WI38 (cell line): Measurements from ENCODE around the gene SLC4A8.

Source experiments
- H3K4me3 ChIP-seq: 2 replicates; pipeline ENCODE4 v1.5.1; 2011; ENCODE audit warnings: low read depth, mild to moderate bottlenecking, control low read depth, low read length
- TF ChIP-seq, protein P1 (sequence below): IDR thresholded peaks from 2 replicates; pipeline ENCODE4 v1.5.1; 2012; ENCODE audit warnings: low read depth, mild to moderate bottlenecking, control low read depth, low read length

Gene SLC4A8

DNA sequence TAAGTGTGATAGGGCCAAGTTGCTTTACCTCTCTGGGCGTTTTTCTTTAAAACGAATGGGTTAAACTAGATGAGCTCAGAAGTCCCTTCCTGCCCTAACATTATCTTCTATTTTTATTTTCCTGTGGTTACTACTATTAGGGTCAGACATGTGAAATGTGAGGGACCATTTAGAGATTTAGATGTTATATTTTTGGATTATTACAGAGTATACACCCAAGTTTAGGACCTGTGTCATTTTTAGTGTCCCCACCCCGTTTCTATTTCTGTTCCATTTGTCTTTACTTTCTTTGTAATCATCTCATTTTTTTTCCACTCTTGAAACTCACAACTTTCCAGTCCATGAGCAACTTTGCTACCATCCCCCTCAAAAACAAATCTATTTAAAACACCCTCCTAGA lies 56.3 kb downstream of the SLC4A8 start:
- no peak overlapping the region for H3K4me3 ChIP-seq
- TF ChIP-seq, protein P1, sequence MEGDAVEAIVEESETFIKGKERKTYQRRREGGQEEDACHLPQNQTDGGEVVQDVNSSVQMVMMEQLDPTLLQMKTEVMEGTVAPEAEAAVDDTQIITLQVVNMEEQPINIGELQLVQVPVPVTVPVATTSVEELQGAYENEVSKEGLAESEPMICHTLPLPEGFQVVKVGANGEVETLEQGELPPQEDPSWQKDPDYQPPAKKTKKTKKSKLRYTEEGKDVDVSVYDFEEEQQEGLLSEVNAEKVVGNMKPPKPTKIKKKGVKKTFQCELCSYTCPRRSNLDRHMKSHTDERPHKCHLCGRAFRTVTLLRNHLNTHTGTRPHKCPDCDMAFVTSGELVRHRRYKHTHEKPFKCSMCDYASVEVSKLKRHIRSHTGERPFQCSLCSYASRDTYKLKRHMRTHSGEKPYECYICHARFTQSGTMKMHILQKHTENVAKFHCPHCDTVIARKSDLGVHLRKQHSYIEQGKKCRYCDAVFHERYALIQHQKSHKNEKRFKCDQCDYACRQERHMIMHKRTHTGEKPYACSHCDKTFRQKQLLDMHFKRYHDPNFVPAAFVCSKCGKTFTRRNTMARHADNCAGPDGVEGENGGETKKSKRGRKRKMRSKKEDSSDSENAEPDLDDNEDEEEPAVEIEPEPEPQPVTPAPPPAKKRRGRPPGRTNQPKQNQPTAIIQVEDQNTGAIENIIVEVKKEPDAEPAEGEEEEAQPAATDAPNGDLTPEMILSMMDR, result no peak

DNA sequence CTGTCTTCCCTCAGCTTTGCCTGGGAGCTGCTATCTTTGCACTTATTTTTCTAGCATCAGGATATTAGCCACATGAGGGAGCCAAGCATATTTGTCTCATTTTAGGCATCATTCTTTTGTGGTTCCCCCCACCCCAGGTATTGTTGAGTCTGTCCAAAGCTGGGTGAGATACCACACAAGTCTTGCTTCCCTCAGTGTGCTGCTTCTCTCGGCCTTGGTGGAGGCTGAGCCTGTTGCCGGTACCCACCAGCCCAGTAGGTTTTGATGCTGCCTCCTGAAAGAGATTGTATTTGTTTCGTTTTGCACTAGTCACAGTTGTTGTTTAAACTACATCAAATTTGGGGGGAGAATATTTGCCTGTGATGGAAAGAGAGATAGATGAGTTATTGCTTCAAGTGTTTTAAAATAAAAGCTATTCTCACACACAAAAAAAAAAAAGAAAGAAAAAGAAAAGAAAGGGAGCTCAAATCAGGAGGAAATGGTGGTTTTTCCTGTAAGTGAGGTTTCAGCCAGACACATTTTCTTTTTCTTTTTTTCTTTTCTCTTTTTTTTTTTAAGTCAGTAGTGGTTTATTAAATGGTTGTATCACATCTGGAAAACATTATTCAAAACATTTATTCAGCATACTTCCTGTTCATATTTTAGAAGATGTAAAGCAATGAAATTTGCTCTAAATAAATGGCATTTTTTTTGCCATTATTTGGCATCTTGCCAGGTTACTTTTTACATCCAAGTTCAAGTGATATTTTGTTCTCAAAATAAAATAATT lies 58.5 kb downstream of the SLC4A8 start:
- TF ChIP-seq, protein P1, result no peak
- H3K4me3 ChIP-seq, result no peak overlapping the region

DNA sequence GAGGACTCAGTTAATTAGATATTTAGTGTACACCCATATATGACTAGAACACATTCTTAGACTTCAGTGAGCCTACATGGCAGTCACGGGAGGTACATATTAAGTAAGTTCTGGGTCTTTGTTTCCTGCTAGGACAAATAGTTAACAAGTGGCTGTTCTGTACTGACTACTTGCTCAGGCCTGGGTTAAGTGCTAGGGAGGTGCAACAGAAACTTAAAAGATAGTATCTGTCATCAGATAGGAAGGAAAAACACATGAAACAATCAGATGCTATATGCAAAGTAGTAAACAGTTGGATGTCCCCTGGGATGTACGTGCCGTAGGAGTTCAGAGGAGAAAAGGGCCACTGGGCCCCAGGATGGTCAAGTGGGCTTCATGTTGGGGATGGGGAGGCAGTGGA lies 59.5 kb downstream of the SLC4A8 start:
- H3K4me3 ChIP-seq, result no peak overlapping the region
- TF ChIP-seq, protein P1, result no peak

DNA sequence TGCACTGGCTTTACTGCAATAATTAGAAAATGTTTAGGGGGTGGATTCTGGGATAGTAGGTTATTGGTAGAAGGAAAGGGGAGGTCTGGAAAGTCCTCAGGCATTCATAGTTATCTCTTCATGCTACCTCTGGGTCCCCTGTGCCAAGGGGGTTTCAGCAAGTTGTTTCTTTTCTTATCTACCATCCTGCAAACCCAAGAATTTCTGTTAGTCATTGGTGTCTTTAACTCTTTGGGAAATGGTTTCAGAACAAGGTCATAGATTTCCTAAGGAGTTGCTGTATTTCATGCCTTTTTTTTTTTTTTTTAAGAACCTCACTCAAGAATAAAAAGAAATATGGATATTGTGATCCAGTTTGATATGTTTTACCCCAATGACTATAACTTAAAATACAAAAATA lies 63.6 kb downstream of the SLC4A8 start:
- no peak overlapping the region for H3K4me3 ChIP-seq
- TF ChIP-seq, protein P1, result no peak

DNA sequence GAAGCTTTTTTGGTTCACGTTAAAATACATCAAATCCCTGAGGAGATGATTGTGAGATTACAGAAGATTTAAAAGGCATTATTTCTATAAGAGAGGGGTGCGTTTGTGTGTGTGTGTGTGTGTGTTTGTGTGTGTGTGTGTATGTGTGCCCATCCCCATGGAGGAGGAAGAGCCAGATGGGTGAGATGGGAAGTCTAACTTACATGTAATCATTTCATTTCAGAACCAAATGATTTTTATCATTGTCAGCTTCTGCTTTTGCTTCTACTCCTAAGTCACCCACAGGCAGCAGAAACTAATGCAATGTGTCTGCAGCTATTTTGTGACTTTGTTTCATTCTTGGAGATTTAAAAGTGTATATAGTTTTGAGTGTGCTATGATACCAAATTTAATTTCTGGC lies 68.7 kb downstream of the SLC4A8 start:
- TF ChIP-seq, protein P1, result no peak
- no peak overlapping the region for H3K4me3 ChIP-seq

DNA sequence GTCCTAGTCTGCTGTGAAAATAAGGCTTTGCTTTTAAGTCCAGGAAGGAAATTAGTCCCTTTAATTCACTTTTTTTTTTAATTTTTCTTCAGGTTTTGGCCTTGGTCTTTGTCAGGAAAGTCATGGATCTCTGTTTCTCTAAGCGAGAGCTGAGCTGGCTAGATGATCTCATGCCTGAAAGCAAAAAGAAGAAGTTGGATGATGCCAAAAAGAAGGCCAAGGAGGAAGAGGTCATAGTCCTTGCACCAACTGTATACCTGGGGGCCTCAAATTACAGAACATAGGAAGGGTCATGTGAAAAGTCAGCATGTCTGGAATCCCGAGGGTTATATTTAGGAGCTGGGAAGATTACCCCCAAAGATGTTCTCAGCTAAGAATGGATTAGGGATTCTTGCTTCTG lies 72.3 kb downstream of the SLC4A8 start:
- TF ChIP-seq, protein P1, result no peak

DNA sequence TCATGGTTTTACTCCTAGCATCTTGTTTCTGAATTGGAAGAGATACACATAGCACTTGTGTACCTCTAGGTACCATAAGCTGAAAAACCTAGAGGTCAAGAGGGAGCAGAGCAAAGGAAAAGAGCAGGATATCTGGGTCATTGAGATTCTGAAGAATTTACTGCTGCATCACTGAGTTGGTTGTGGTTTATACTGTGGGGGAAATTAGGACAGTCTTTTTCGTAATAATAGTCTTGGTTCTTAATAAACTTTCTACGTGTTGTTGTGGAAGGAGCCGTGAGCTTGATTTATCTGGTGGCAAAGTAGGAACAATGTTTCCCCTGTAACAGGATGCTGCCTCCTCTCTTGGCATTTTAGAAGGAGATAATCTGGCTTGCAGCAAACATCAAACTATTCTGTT lies 80.2 kb downstream of the SLC4A8 start:
- H3K4me3 ChIP-seq, result no peak overlapping the region
- TF ChIP-seq, protein P1, result no peak

More for the DNA sequence above, 72.3 kb downstream of the SLC4A8 start:
- H3K4me3 ChIP-seq, result no peak overlapping the region
